Measurements from ENCODE around the gene CELSR2.

The CELSR2 gene

GRCh38 chr1:109225711-109226445, 23.5 kb upstream of the CELSR2 start:
- Histone ChIP-seq H3K27ac (no peak overlapping the region), H3K4me3 (ENCODE audit: low read depth, low read length) (no peak overlapping the region), H3K9me3 (ENCODE audit: severe bottlenecking) (no peaks in the 10 kb centered on the region), H3K36me3 (peaks cover 68% of the 10 kb centered on the region), H3K27me3 (ENCODE audit: insufficient read depth, low read depth, severe bottlenecking) (no peaks in the 10 kb centered on the region)
- no peak for TF ChIP-seq CTCF (IDR thresholded peaks at IDR 0.05; ENCODE audit: low read depth, low read length)
- no peak for DNase-seq

GRCh38 chr1:109228167-109228566, 21.2 kb upstream of the CELSR2 start:
- TF ChIP-seq CTCF (IDR thresholded peaks at IDR 0.05; ENCODE audit: low read depth, low read length) = no peak
- DNase-seq = no peak
- Histone ChIP-seq H3K36me3 (peaks cover 70% of the 10 kb centered on the region), H3K4me3 (ENCODE audit: low read depth, low read length) (no peak overlapping the region), H3K9me3 (ENCODE audit: severe bottlenecking) (no peaks in the 10 kb centered on the region), H3K27ac (no peak overlapping the region), H3K27me3 (ENCODE audit: insufficient read depth, low read depth, severe bottlenecking) (no peaks in the 10 kb centered on the region)

- H3K36me3 ChIP-seq = peaks cover 69% of the 10 kb centered on the region
- H3K27me3 ChIP-seq (ENCODE audit: insufficient read depth, low read depth, severe bottlenecking) = no peaks in the 10 kb centered on the region
- TF ChIP-seq CTCF (IDR thresholded peaks at IDR 0.05; ENCODE audit: low read depth, low read length) = no peak
- H3K4me3 ChIP-seq (ENCODE audit: low read depth, low read length) = no peak overlapping the region; the same call in 1 of the 2 replicates
- H3K27ac ChIP-seq = peak overlapping the region; percentile 1; the same call in 1 of the 2 replicates
- DNase-seq = peak; percentile 21
- H3K9me3 ChIP-seq (ENCODE audit: severe bottlenecking) = no peaks in the 10 kb centered on the region
Measured at GRCh38 chr1:109229531-109230127, 19.7 kb upstream of the CELSR2 start.

- Histone ChIP-seq H3K27ac (no peak overlapping the region), H3K36me3 (peaks cover 75% of the 10 kb centered on the region), H3K9me3 (ENCODE audit: severe bottlenecking) (no peaks in the 10 kb centered on the region), H3K27me3 (ENCODE audit: insufficient read depth, low read depth, severe bottlenecking) (no peaks in the 10 kb centered on the region), H3K4me3 (ENCODE audit: low read depth, low read length) (no peak overlapping the region)
- no peak for DNase-seq
- TF ChIP-seq CTCF (IDR thresholded peaks at IDR 0.05; ENCODE audit: low read depth, low read length) = no peak
Measured at GRCh38 chr1:109231066-109231465, 18.3 kb upstream of the CELSR2 start.

- Histone ChIP-seq H3K27ac (no peak overlapping the region), H3K4me3 (ENCODE audit: low read depth, low read length) (no peak overlapping the region), H3K9me3 (ENCODE audit: severe bottlenecking) (no peaks in the 10 kb centered on the region), H3K27me3 (ENCODE audit: insufficient read depth, low read depth, severe bottlenecking) (no peaks in the 10 kb centered on the region), H3K36me3 (peaks cover 90% of the 10 kb centered on the region)
- DNase-seq = no peak
- no peak for TF ChIP-seq CTCF (IDR thresholded peaks at IDR 0.05; ENCODE audit: low read depth, low read length)
Measured at GRCh38 chr1:109235137-109235536, 14.2 kb upstream of the CELSR2 start.
